ENCODE measurements around the gene MARCHF7. TPM values are rescaled to one million over a fixed set of nuclear protein-coding genes. Genes with fewer than 3 reads are reported as not detected.
A peak's percentile ranks its signal among the peaks of the same experiment; 100 is the strongest.

Gene MARCHF7
- total and polyA plus RNA-seq, 2 of the 13 experiments (the other 11 are each of a cell fraction or from before 2014, with no cell fraction given), result 32.8 to 88.5 TPM

DNA sequence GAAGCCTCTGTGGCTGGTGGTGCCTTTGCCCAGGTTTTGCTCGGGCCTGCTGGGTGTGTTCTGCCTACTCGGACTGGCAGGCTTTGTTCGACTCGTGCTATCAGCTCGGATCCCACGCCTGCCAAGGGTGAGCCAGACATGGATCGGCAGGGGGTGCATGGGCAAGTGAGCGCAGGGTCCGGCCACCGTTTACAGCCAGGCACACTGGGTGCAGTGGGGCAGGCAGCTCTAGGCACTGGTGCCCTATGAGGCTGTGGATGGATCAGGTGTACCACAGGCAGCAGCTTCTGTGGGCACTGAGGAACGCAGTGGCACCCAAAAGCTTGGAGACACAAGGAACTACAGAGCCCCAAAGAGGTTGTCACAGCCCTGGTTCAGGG is 25.6 kb downstream of the MARCHF7 start (continued):
- TF ChIP-seq, protein P1, sequence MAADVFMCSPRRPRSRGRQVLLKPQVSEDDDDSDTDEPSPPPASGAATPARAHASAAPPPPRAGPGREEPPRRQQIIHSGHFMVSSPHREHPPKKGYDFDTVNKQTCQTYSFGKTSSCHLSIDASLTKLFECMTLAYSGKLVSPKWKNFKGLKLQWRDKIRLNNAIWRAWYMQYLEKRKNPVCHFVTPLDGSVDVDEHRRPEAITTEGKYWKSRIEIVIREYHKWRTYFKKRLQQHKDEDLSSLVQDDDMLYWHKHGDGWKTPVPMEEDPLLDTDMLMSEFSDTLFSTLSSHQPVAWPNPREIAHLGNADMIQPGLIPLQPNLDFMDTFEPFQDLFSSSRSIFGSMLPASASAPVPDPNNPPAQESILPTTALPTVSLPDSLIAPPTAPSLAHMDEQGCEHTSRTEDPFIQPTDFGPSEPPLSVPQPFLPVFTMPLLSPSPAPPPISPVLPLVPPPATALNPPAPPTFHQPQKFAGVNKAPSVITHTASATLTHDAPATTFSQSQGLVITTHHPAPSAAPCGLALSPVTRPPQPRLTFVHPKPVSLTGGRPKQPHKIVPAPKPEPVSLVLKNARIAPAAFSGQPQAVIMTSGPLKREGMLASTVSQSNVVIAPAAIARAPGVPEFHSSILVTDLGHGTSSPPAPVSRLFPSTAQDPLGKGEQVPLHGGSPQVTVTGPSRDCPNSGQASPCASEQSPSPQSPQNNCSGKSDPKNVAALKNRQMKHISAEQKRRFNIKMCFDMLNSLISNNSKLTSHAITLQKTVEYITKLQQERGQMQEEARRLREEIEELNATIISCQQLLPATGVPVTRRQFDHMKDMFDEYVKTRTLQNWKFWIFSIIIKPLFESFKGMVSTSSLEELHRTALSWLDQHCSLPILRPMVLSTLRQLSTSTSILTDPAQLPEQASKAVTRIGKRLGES (CRISPR knock-in tag; IDR thresholded peaks at IDR 0.05; ENCODE audit: borderline replicate concordance), result no peak
- TF ChIP-seq AGO2 (optimal IDR thresholded peaks at IDR 0.05; ENCODE audit: low read depth, low read length), result peak; percentile 90
- TF ChIP-seq, protein P2, sequence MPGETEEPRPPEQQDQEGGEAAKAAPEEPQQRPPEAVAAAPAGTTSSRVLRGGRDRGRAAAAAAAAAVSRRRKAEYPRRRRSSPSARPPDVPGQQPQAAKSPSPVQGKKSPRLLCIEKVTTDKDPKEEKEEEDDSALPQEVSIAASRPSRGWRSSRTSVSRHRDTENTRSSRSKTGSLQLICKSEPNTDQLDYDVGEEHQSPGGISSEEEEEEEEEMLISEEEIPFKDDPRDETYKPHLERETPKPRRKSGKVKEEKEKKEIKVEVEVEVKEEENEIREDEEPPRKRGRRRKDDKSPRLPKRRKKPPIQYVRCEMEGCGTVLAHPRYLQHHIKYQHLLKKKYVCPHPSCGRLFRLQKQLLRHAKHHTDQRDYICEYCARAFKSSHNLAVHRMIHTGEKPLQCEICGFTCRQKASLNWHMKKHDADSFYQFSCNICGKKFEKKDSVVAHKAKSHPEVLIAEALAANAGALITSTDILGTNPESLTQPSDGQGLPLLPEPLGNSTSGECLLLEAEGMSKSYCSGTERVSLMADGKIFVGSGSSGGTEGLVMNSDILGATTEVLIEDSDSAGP (CRISPR knock-in tag; IDR thresholded peaks at IDR 0.05; ENCODE audit: borderline replicate concordance), result 0 out of 2 replicates have a peak, but pooled peaks have one; percentile 17
- TF ChIP-seq, protein P3, sequence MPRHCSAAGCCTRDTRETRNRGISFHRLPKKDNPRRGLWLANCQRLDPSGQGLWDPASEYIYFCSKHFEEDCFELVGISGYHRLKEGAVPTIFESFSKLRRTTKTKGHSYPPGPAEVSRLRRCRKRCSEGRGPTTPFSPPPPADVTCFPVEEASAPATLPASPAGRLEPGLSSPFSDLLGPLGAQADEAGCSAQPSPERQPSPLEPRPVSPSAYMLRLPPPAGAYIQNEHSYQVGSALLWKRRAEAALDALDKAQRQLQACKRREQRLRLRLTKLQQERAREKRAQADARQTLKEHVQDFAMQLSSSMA (CRISPR knock-in tag; IDR thresholded peaks at IDR 0.05), result 0 out of 2 replicates have a peak, but pooled peaks have one; percentile 43
- TF ChIP-seq CREB1 (IDR thresholded peaks at IDR 0.05), result no peak
- no peak for TF ChIP-seq CREB1 (CRISPR knock-in tag; IDR thresholded peaks at IDR 0.05)
- 0 out of 4 replicates have a peak, but pooled peaks of 1 of the 2 experiments have one; percentile 1 for TF ChIP-seq POLR2A (IDR thresholded peaks at IDR 0.05; ENCODE audit: insufficient read depth in 1 of 2, low read depth in 2 of 2, low read length in 2 of 2)
- no peak for TF ChIP-seq RXRA (CRISPR knock-in tag; IDR thresholded peaks at IDR 0.05)
